GM12878 (cell line): ENCODE measurements around the gene NPHS1. TPM values are rescaled to one million over a fixed set of nuclear protein-coding genes. Genes with fewer than 3 reads are reported as not detected.
"Not testable (repeated sequence)": the region's sequence is repeated elsewhere in the genome, so short reads cannot be mapped to it uniquely, and the experiment has no call there.

Source experiments
- ATAC-seq: fragments of 200-7000 bp; cut with Tn5 transposase; 3 replicates; pipeline ENCODE4 v1.9.1; 2020; ENCODE audit warnings: mild to moderate bottlenecking, moderate library complexity
- BruUV-seq: library from RNA; stranded (reverse); fragments of 400-500 nt; replicated peaks from 2 replicates; lab custom pipeline; 2021; lab: Mats Ljungman, UMichigan
- CTCF ChIA-PET: fragments of 300-600 bp; sonication (Branson Sonifier 250); formaldehyde crosslinking; extraction: SDS; loops from one replicate; lab custom pipeline; 2021; ENCODE audit warnings: inconsistent platforms; lab: Yijun Ruan, JAX
- POLR2A ChIA-PET: fragments of 350-600 bp; formaldehyde crosslinking; extraction: SDS; loops from one replicate; lab custom pipeline; 2021; ENCODE audit warnings: inconsistent platforms; lab: Charles Lee
- RAD21 ChIA-PET: fragments of 300-600 bp; sonication (Branson Sonifier 250); formaldehyde crosslinking; loops from one replicate; lab custom pipeline; 2023; ENCODE audit warnings: antibody characterized with exemption; ENCODE audit not compliant: unreplicated experiment; lab: Charles Lee
- SMC1A ChIA-PET: fragments of 300-600 bp; sonication (Branson Sonifier 250); formaldehyde crosslinking; loops from one replicate; lab custom pipeline; 2023; ENCODE audit not compliant: unreplicated experiment, uncharacterized antibody; lab: Charles Lee
- DNase-seq: peaks from one replicate; pipeline ENCODE4 v3.0.0-alpha.2; 2011; ENCODE audit warnings: low read depth, low spot score
- FAIRE-seq: peaks from 3 replicates; lab custom pipeline; 2011; peaks lifted over from hg19 to GRCh38; lab: Jason Lieb, UNC
- H2AFZ ChIP-seq: 2 replicates; pipeline ENCODE4 v1.6.0; 2011; ENCODE audit warnings: low read depth, low read length, control low read depth; ENCODE audit not compliant: control insufficient read depth
- H3K27ac ChIP-seq: 2 replicates; pipeline ENCODE4 v1.5.1; 2011; ENCODE audit warnings: control low read depth; ENCODE audit not compliant: control insufficient read depth, insufficient read depth
- H3K27me3 ChIP-seq, 2 experiments: replicated peaks in 1 of 2; 2 replicates each; pipeline versions ENCODE4 v1.6.0 to v1.6.1; 2011; ENCODE audit warnings: low read length in 1 of 2; ENCODE audit not compliant: control insufficient read depth in 2 of 2, insufficient read depth in 2 of 2
- H3K36me3 ChIP-seq, 2 experiments: 2 replicates each; pipeline ENCODE4 v1.5.1; 2011; ENCODE audit warnings: low read length in 1 of 2; ENCODE audit not compliant: control insufficient read depth in 2 of 2, insufficient read depth in 2 of 2
- H3K4me1 ChIP-seq: 2 replicates; pipeline ENCODE4 v1.6.1; 2011; ENCODE audit warnings: mild to moderate bottlenecking, low read length, moderate library complexity, mixed read lengths; ENCODE audit not compliant: control insufficient read depth, insufficient read depth
- H3K4me2 ChIP-seq: 2 replicates; pipeline ENCODE4 v1.6.0; 2011; ENCODE audit warnings: control low read depth; ENCODE audit not compliant: control insufficient read depth, insufficient read depth
- H3K4me3 ChIP-seq: fragments of 200-600 bp; sonication (generic); 2 replicates; pipeline ENCODE4 v1.5.1; 2016
- H3K79me2 ChIP-seq: 2 replicates; pipeline ENCODE4 v1.6.0; 2011; ENCODE audit warnings: low read length; ENCODE audit not compliant: control insufficient read depth, insufficient read depth
- H3K9ac ChIP-seq: 2 replicates; pipeline ENCODE4 v1.8.0; 2011; ENCODE audit warnings: low read length, control low read depth, mixed read lengths; ENCODE audit not compliant: control insufficient read depth, insufficient read depth
- H3K9me3 ChIP-seq: replicated peaks from 3 replicates; pipeline ENCODE4 v1.5.1; 2011; ENCODE audit warnings: mild to moderate bottlenecking, low read length; ENCODE audit not compliant: control insufficient read depth, insufficient read depth
- H4K20me1 ChIP-seq: 2 replicates; pipeline ENCODE4 v1.6.0; 2011; ENCODE audit not compliant: control insufficient read depth, insufficient read depth
- FOXK2 ChIP-seq: fragments of 450-650 bp; IDR thresholded peaks from 2 replicates; pipeline ENCODE4 v1.6.1; 2017; ENCODE audit warnings: mild to moderate bottlenecking, moderate library complexity
- HSF1 ChIP-seq: fragments of 150-350 bp; IDR thresholded peaks from 2 replicates; pipeline ENCODE4 v1.6.1; 2014; ENCODE audit warnings: mild to moderate bottlenecking, low read depth, low read length
- NFIC ChIP-seq: IDR thresholded peaks from 2 replicates; pipeline ENCODE4 v1.6.1; 2012; ENCODE audit warnings: low read depth, mild to moderate bottlenecking, inconsistent platforms, low read length, moderate library complexity
- ZNF592 ChIP-seq: fragments of 450-650 bp; IDR thresholded peaks from 2 replicates; pipeline ENCODE4 v1.6.1; 2017; ENCODE audit warnings: mild to moderate bottlenecking, moderate library complexity
- WGBS: methylation state at CpG from one replicate; pipeline ENCODE4 v1.1.6; 2016; ENCODE audit warnings: low lambda C conversion rate; ENCODE audit not compliant: insufficient replicate concordance, insufficient coverage; ENCODE audit errors: missing lambda C conversion rate; 5-methylcytosine and 5-hydroxymethylcytosine counted together
- in situ Hi-C: fragments of 300-500 bp; cut with MboI; formaldehyde crosslinking; loops from 9 replicates; pipeline ENCODE4 v1.14.3; 2018; ENCODE audit warnings: mixed read lengths
- intact Hi-C: fragments of 100-400 bp; cut with micrococcal nuclease; formaldehyde crosslinking; loops from one replicate; pipeline ENCODE4 v1.14.2; 2022; ENCODE audit not compliant: unreplicated experiment
- polyA plus RNA-seq, 11 experiments: library from polyadenylated mRNA; depleted of rRNA in 4 of 11; unstranded in 6 of 11; stranded (reverse) in 5 of 11; fragments of >200 nt; fragmentation: Nextera tagmentation in 4 of 11; fragmentation: Illumina TruSeq in 1 of 11; extraction: Ambion mirVana in 4 of 11; extraction: Trizol in 1 of 11; gene quantifications; 1 replicate in 1 of 11; 2 replicates in 10 of 11; pipeline versions ENCODE4 v1.2.1 to v1.2.3, GENCODE V29; 2011 to 2016; ENCODE audit warnings: inconsistent platforms in 2 of 11, missing spikeins in 2 of 11, low read depth in 1 of 11
- total RNA-seq, 4 experiments: library from RNA; depleted of rRNA in 3 of 4; stranded (reverse); fragments of >200 nt in 3 of 4; fragmentation: Illumina TruSeq in 1 of 4; extraction: Trizol in 1 of 4; gene quantifications; 2 replicates each; pipeline versions ENCODE4 v1.2.1 to v1.2.3, GENCODE V29; 2013 to 2021

NPHS1 gene
- total and polyA plus RNA-seq, 10 of the 15 experiments (the other 5 are each of a cell fraction or from before 2014, with no cell fraction given): not detected

GRCh38 chr19:35841961-35842595 lies 10.2 kb downstream of the NPHS1 start:
- no peaks in the 10 kb centered on the region for H3K79me2 ChIP-seq
- H3K27me3 ChIP-seq: peaks cover 3 to 5% of the 10 kb centered on the region in 2 experiments; a peak in 3 of 4 replicates
- no peak overlapping the region for H3K4me3 ChIP-seq
- POLR2A ChIA-PET: no interaction called here
- DNase-seq: no peak
- H2AFZ ChIP-seq: no peak overlapping the region
- no peak overlapping the region for H3K27ac ChIP-seq
- no peak overlapping the region for H3K4me2 ChIP-seq
- intact Hi-C loops: no loop called here
- no peaks in the 10 kb centered on the region for H3K36me3 ChIP-seq
- WGBS: 43% methylated on average over 13 of the region's 13 CpGs
- SMC1A ChIA-PET: no interaction called here
- RAD21 ChIA-PET: no interaction called here
- TF ChIP-seq ZNF592 (no peak), NFIC (no peak), FOXK2 (no peak), HSF1 (no peak)
- TF ChIP-seq, all 136 proteins: peak for 0
- no TSS peak for BruUV-seq
- H3K9me3 ChIP-seq: no peaks in the 10 kb centered on the region; the same call in 2 of the 3 replicates
- H4K20me1 ChIP-seq: no peaks in the 10 kb centered on the region
- ATAC-seq (no peak), FAIRE-seq (no peak)
- H3K4me1 ChIP-seq: no peaks in the 10 kb centered on the region
- no peak overlapping the region for H3K9ac ChIP-seq
- in situ Hi-C loops: no loop called here
- CTCF ChIA-PET: no interaction called here

- H3K9ac ChIP-seq, POLR2A ChIA-PET, H3K27me3 ChIP-seq, H3K9me3 ChIP-seq, RAD21 ChIA-PET, BruUV-seq, H4K20me1 ChIP-seq, SMC1A ChIA-PET, H3K4me3 ChIP-seq, H2AFZ ChIP-seq, ATAC-seq, H3K4me2 ChIP-seq, H3K27ac ChIP-seq, FAIRE-seq, H3K4me1 ChIP-seq, intact Hi-C loops, H3K36me3 ChIP-seq, in situ Hi-C loops, H3K79me2 ChIP-seq, DNase-seq: not testable (repeated sequence)
- CTCF ChIA-PET: interaction anchor here (1.4 kb wide), 1 partner anchor 10 kb away, joined by 4 read pairs; no protein-coding TSS in a partner anchor
- WGBS: 9% methylated on average over 11 of the region's 11 CpGs
Observed at GRCh38 chr19:35836096-35836495, 16.2 kb downstream of the NPHS1 start.
